Tibial artery (tissue), 4 donors: ENCODE data around the gene PLEKHG1.

Source experiments
- DNase-seq, 2 donors: peaks; one replicate each; pipeline ENCODE4 v3.0.0-alpha.2; 2019
- H3K27ac ChIP-seq, 2 donors: fragments of 200-600 bp; sonication (generic) in 1 of 2; 1 replicate in 1 of 2; 2 replicates in 1 of 2; pipeline ENCODE4 v1.5.1; 2018 to 2019; ENCODE audit warnings: mild to moderate bottlenecking in 1 of 2
- H3K27me3 ChIP-seq, 2 donors: fragments of 200-600 bp; sonication (generic) in 1 of 2; one replicate each; pipeline versions ENCODE4 v1.5.1 to v1.6.0; 2016 to 2019
- H3K36me3 ChIP-seq, 3 donors: fragments of 200-600 bp; sonication (generic) in 2 of 3; one replicate each; pipeline ENCODE4 v1.5.1; 2016 to 2019; ENCODE audit warnings: mild to moderate bottlenecking in 2 of 3
- H3K4me1 ChIP-seq, 4 donors: fragments of 200-600 bp; sonication (generic) in 2 of 4; 1 replicate in 3 of 4; 2 replicates in 1 of 4; pipeline ENCODE4 v1.5.1; 2016 to 2019
- H3K4me3 ChIP-seq, 2 donors: fragments of 200-600 bp; sonication (generic) in 1 of 2; 1 replicate in 1 of 2; 2 replicates in 1 of 2; pipeline ENCODE4 v1.5.1; 2018 to 2019; ENCODE audit warnings: mild to moderate bottlenecking in 2 of 2
- H3K9me3 ChIP-seq, 3 donors: fragments of 200-600 bp; sonication (generic) in 1 of 3; one replicate each; pipeline ENCODE4 v1.5.1; 2016 to 2019
- intact Hi-C: fragments of 100-400 bp; cut with DNase I; formaldehyde crosslinking; loops from one replicate; pipeline ENCODE4 v1.15.0; 2023; ENCODE audit warnings: low total_unique reads
- TF ChIP-seq, protein P1 (sequence below), 2 experiments: fragments of 200-600 bp in 1 of 2; fragments of 450-650 bp in 1 of 2; IDR thresholded peaks; one replicate each; pipeline ENCODE4 v1.5.1; 2017 to 2019; ENCODE audit warnings: antibody characterized with exemption in 2 of 2, mild to moderate bottlenecking in 1 of 2, moderate library complexity in 1 of 2

Gene PLEKHG1

DNA sequence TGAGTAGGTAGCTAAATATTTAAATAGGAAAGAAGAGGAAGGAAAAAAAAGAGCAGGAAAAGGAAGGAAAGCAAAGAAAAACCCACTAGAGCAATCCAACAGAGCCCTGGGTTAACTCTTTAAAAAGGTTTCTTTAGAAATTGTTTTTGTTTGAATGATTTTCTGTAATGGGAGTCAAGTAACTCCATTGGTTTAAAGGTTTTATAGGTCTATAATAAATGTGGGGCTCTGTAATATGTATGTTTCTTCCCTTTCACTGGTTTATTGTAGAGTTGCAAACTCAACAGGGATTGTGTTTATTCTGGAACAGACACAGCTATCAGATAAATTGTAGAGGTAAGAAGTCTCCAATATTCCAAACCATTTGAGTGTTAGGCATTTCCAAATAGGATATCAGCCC is 10.9 kb downstream of the PLEKHG1 start:
- Histone ChIP-seq H3K36me3 (no peaks in the 10 kb centered on the region), H3K4me1 (no peaks in the 10 kb centered on the region), H3K27me3 (peaks cover 0 to 3% of the 10 kb centered on the region in 2 donors), H3K27ac (no peak overlapping the region), H3K9me3 (no peaks in the 10 kb centered on the region), H3K4me3 (no peak overlapping the region)
- intact Hi-C loops = no loop called here
- DNase-seq = no peak
- TF ChIP-seq, protein P1, sequence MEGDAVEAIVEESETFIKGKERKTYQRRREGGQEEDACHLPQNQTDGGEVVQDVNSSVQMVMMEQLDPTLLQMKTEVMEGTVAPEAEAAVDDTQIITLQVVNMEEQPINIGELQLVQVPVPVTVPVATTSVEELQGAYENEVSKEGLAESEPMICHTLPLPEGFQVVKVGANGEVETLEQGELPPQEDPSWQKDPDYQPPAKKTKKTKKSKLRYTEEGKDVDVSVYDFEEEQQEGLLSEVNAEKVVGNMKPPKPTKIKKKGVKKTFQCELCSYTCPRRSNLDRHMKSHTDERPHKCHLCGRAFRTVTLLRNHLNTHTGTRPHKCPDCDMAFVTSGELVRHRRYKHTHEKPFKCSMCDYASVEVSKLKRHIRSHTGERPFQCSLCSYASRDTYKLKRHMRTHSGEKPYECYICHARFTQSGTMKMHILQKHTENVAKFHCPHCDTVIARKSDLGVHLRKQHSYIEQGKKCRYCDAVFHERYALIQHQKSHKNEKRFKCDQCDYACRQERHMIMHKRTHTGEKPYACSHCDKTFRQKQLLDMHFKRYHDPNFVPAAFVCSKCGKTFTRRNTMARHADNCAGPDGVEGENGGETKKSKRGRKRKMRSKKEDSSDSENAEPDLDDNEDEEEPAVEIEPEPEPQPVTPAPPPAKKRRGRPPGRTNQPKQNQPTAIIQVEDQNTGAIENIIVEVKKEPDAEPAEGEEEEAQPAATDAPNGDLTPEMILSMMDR (IDR thresholded peaks at IDR 0.05) = no peak

DNA sequence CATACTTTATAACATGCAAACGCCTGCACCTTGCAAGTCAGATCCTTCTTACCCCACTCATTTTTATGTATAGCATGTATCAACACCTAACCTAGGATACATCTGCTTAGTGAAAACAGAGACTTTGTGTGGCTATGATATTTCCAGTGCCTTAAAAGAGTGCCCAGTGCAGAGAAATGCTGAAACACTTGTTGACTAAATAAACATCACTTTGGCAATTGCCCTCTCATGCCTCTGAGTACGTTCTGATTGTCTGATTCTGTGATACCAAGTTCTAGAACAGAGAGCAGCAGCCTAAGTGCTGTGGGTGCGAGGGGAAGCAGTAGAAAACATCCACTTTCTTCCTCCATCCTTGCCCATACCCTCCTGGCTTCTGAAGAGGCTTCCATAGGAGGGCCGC is 13.6 kb downstream of the PLEKHG1 start:
- no peaks in the 10 kb centered on the region for H3K9me3 ChIP-seq
- no peaks in the 10 kb centered on the region for H3K36me3 ChIP-seq
- no peaks in the 10 kb centered on the region for H3K27me3 ChIP-seq
- no peaks in the 10 kb centered on the region for H3K4me1 ChIP-seq
- intact Hi-C loops = no loop called here
- no peak for DNase-seq
- no peak overlapping the region for H3K4me3 ChIP-seq
- H3K27ac ChIP-seq = no peak overlapping the region
- TF ChIP-seq, protein P1 (IDR thresholded peaks at IDR 0.05) = no peak

DNA sequence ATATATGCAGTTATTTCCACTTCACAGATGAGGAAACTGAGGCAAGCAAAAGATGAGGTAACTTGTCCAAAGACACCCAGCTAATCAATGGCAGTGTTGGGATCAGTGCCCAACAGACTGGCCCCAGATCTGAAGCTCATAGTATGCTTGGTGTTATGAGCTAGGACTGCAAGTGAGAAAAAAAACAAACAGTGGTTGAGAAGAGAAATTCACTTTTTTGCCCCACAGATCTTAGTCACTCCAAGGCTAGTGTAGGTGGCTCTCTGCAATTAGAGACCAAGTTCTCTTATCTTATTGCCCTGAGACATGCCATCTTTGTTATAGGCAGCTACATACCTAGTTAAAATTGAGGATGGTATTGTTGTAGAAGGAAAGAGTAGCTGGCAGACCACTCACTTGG is 16.3 kb downstream of the PLEKHG1 start:
- Histone ChIP-seq H3K36me3 (no peaks in the 10 kb centered on the region), H3K27me3 (no peaks in the 10 kb centered on the region), H3K4me3 (no peak overlapping the region), H3K9me3 (no peaks in the 10 kb centered on the region), H3K27ac (no peak overlapping the region), H3K4me1 (no peaks in the 10 kb centered on the region)
- intact Hi-C loops = no loop called here
- DNase-seq = no peak
- TF ChIP-seq, protein P1 (IDR thresholded peaks at IDR 0.05) = no peak

DNA sequence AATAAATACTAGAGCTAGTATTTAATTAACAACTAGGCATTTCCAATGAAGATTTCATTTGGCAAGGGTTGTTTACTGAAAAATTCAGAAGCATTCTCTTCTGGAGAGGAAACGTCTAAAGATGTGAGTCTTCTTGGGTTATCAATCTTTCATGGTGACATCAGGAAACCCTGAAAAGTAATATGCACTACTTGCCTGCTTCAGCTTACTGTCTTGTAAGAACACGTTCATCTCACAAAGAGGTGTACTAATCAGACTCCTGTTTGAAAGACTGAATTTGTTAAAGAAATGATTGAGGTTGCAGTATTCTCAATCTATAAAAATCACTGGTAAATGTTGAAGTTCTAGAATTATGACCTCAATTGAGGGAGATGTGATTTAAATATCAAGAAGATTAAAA is 16.9 kb downstream of the PLEKHG1 start:
- Histone ChIP-seq H3K4me1 (no peaks in the 10 kb centered on the region), H3K9me3 (no peaks in the 10 kb centered on the region), H3K36me3 (no peaks in the 10 kb centered on the region), H3K27me3 (no peaks in the 10 kb centered on the region), H3K4me3 (no peak overlapping the region), H3K27ac (no peak overlapping the region)
- intact Hi-C loops = no loop called here
- DNase-seq = no peak
- TF ChIP-seq, protein P1 (IDR thresholded peaks at IDR 0.05) = no peak

DNA sequence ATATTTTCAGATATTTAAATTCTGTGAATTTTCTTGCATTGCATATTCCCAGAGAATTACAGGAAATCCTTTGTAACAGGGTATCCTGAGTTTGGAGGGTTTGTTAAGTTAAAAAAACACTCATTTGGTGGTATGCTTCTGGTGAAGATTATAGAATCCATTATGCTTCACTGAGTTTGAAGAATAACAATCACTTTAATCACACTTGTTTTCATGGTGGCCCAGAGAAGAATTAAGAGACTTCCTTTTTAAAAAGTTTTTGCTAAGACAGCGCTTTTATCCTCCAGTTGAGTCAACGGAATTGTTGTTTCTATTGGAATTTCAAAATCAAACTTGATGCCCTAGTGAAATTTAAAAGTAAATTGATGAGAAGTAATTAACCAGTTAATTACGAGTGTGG is 17.4 kb downstream of the PLEKHG1 start:
- Histone ChIP-seq H3K4me3 (no peak overlapping the region), H3K27me3 (no peaks in the 10 kb centered on the region), H3K4me1 (no peaks in the 10 kb centered on the region), H3K27ac (no peak overlapping the region), H3K9me3 (no peaks in the 10 kb centered on the region), H3K36me3 (no peaks in the 10 kb centered on the region)
- intact Hi-C loops = no loop called here
- no peak for DNase-seq
- TF ChIP-seq, protein P1 (IDR thresholded peaks at IDR 0.05) = no peak
